Testis (tissue), 2 donors: Measurements from ENCODE around the gene WSB1.

ENCODE experiments used
- CTCF ChIP-seq, 3 experiments: fragments of 450-650 bp in 2 of 3; fragments of 200-600 bp in 1 of 3; sonication (generic) in 1 of 3; IDR thresholded peaks; one replicate each; pipeline ENCODE4 v1.5.1; 2016 to 2019; ENCODE audit warnings: antibody characterized with exemption in 3 of 3, mild to moderate bottlenecking in 2 of 3, moderate library complexity in 1 of 3
- POLR2A ChIP-seq: fragments of 450-650 bp; IDR thresholded peaks from one replicate; pipeline ENCODE4 v1.6.1; 2017; ENCODE audit warnings: antibody characterized with exemption, mild to moderate bottlenecking, moderate library complexity

- TF ChIP-seq CTCF (IDR thresholded peaks at IDR 0.05) (no peak), POLR2A (no peak)
These were observed 13.4 kb upstream of the WSB1 start for GRCh38 chr17:27280527-27280926.
